ENCODE data around the gene MCTP1.

DNA sequence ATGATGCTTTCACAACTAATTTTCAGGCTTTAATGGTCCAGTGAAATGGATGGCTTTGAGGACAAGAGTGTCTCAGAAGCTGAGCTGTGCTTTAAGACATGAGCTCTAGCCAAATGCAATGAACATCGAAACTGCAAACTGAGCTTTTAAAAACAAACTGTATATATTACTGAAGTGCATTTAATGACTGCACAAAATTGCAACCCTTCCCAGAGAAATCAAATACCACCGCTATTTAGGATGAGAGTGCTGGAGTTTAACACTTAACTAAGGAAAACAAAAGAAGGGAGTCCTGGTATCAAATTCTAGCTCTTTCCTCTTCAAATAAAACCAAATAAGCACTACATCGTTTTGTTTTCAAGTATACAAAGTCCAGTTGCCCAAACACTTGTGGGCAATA lies 502.5 kb downstream of the MCTP1 start:
- TF ChIP-seq, protein P1, sequence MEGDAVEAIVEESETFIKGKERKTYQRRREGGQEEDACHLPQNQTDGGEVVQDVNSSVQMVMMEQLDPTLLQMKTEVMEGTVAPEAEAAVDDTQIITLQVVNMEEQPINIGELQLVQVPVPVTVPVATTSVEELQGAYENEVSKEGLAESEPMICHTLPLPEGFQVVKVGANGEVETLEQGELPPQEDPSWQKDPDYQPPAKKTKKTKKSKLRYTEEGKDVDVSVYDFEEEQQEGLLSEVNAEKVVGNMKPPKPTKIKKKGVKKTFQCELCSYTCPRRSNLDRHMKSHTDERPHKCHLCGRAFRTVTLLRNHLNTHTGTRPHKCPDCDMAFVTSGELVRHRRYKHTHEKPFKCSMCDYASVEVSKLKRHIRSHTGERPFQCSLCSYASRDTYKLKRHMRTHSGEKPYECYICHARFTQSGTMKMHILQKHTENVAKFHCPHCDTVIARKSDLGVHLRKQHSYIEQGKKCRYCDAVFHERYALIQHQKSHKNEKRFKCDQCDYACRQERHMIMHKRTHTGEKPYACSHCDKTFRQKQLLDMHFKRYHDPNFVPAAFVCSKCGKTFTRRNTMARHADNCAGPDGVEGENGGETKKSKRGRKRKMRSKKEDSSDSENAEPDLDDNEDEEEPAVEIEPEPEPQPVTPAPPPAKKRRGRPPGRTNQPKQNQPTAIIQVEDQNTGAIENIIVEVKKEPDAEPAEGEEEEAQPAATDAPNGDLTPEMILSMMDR (IDR thresholded peaks at IDR 0.05; ENCODE audit: control extremely low read depth in 1 of 3, insufficient read depth in 1 of 3, low read depth in 1 of 3, low read length in 3 of 3), result no peak
- TF ChIP-seq, protein P2, sequence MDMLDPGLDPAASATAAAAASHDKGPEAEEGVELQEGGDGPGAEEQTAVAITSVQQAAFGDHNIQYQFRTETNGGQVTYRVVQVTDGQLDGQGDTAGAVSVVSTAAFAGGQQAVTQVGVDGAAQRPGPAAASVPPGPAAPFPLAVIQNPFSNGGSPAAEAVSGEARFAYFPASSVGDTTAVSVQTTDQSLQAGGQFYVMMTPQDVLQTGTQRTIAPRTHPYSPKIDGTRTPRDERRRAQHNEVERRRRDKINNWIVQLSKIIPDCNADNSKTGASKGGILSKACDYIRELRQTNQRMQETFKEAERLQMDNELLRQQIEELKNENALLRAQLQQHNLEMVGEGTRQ (IDR thresholded peaks at IDR 0.05; ENCODE audit: low read length), result no peak
- no peak for TF ChIP-seq EZH2 (IDR thresholded peaks at IDR 0.05; ENCODE audit: low read depth, low read length, severe bottlenecking)
- TF ChIP-seq EP300 (IDR thresholded peaks at IDR 0.05; ENCODE audit: borderline replicate concordance in 1 of 2, low read depth in 2 of 2, low read length in 2 of 2), result no peak
- no peak for TF ChIP-seq YY1 (IDR thresholded peaks at IDR 0.05; ENCODE audit: low read depth, low read length)
- TF ChIP-seq POLR2A (IDR thresholded peaks at IDR 0.05; ENCODE audit: control extremely low read depth in 1 of 2, low read depth in 2 of 2, low read length in 2 of 2), result no peak
- TF ChIP-seq SUZ12 (IDR thresholded peaks at IDR 0.05; ENCODE audit: low read length), result no peak

Measured in H1 (cell line).